H1 (cell line): Measurements from ENCODE around the gene CEP57. TPM values are rescaled to one million over a fixed set of nuclear protein-coding genes. Genes with fewer than 3 reads are reported as not detected.

Experiments
- CTCF ChIA-PET: fragments of 300-600 bp; sonication (Branson Sonifier 250); formaldehyde crosslinking; loops from one replicate; lab custom pipeline; 2021; ENCODE audit not compliant: partially characterized antibody; lab: Charles Lee
- POLR2A ChIA-PET: fragments of 300-600 bp; sonication (Branson Sonifier 250); formaldehyde crosslinking; loops from one replicate; lab custom pipeline; 2021; ENCODE audit warnings: inconsistent platforms; ENCODE audit not compliant: partially characterized antibody; lab: Charles Lee
- DNase-seq, 2 experiments: peaks; one replicate each; pipeline versions ENCODE4 v3.0.0 to v3.0.0-alpha.2; 2010 to 2022; ENCODE audit warnings: low spot score in 2 of 2, low read depth in 1 of 2, mixed read lengths in 1 of 2
- FAIRE-seq: peaks from 2 replicates; lab custom pipeline; 2011; peaks lifted over from hg19 to GRCh38; lab: Jason Lieb, UNC
- H2AFZ ChIP-seq: 2 replicates; pipeline ENCODE4 v1.8.1; 2012; ENCODE audit warnings: low read length, inconsistent platforms
- H2AK5ac ChIP-seq: 2 replicates; pipeline ENCODE4 v1.6.1; 2013; ENCODE audit warnings: low read depth, low read length
- H2BK120ac ChIP-seq: replicated peaks from 2 replicates; pipeline ENCODE3; 2013; ENCODE audit warnings: low read depth, low read length, inconsistent platforms
- H2BK12ac ChIP-seq: 2 replicates; pipeline ENCODE4 v1.6.1; 2013; ENCODE audit warnings: low read depth, low read length
- H2BK15ac ChIP-seq: 2 replicates; pipeline ENCODE4 v1.6.1; 2013; ENCODE audit warnings: low read length
- H2BK20ac ChIP-seq: 2 replicates; pipeline ENCODE4 v1.6.1; 2013; ENCODE audit warnings: low read length
- H2BK5ac ChIP-seq: 2 replicates; pipeline ENCODE4 v1.6.1; 2013; ENCODE audit warnings: low read depth, low read length
- H3K14ac ChIP-seq: 2 replicates; pipeline ENCODE4 v1.6.1; 2013; ENCODE audit warnings: inconsistent platforms; ENCODE audit not compliant: insufficient read length
- H3K18ac ChIP-seq: 2 replicates; pipeline ENCODE4 v1.6.1; 2013; ENCODE audit warnings: low read length; ENCODE audit errors: extremely low read depth
- H3K23ac ChIP-seq: 2 replicates; pipeline ENCODE4 v1.6.1; 2013; ENCODE audit warnings: inconsistent platforms; ENCODE audit not compliant: insufficient read length
- H3K23me2 ChIP-seq: 2 replicates; pipeline ENCODE4 v1.6.1; 2013; ENCODE audit warnings: low read depth, low read length
- H3K27ac ChIP-seq: 2 replicates; pipeline ENCODE4 v1.6.1; 2011; ENCODE audit warnings: low read depth, low read length, inconsistent platforms
- H3K27me3 ChIP-seq, 4 experiments: replicated peaks in 1 of 4; 1 replicate in 1 of 4; 2 replicates in 3 of 4; pipeline versions ENCODE4 v1.6.1 to v1.8.1; 2011 to 2013; ENCODE audit warnings: low read length in 3 of 4, mild to moderate bottlenecking in 3 of 4, inconsistent platforms in 2 of 4, mixed read lengths in 2 of 4, moderate library complexity in 1 of 4; ENCODE audit not compliant: control insufficient read depth in 3 of 4, insufficient read depth in 3 of 4; ENCODE audit errors: extremely low read depth in 1 of 4
- H3K36me3 ChIP-seq, 4 experiments: 2 replicates each; pipeline versions ENCODE4 v1.6.1 to v1.8.1; 2011 to 2013; ENCODE audit warnings: mild to moderate bottlenecking in 4 of 4, low read length in 3 of 4, moderate library complexity in 2 of 4, control low read depth in 1 of 4, inconsistent platforms in 1 of 4; ENCODE audit not compliant: insufficient read depth in 4 of 4, control insufficient read depth in 2 of 4
- H3K4ac ChIP-seq: replicated peaks from 2 replicates; pipeline ENCODE3; 2013; ENCODE audit warnings: low read length, low read depth, mixed read lengths, inconsistent platforms; ENCODE audit not compliant: insufficient read length
- H3K4me1 ChIP-seq, 4 experiments: replicated peaks in 1 of 4; 1 replicate in 1 of 4; 2 replicates in 3 of 4; pipeline versions ENCODE4 v1.6.1 to v1.8.1; 2011 to 2013; ENCODE audit warnings: low read length in 3 of 4, inconsistent platforms in 2 of 4, mixed read lengths in 1 of 4; ENCODE audit not compliant: insufficient read depth in 4 of 4, control insufficient read depth in 3 of 4
- H3K4me2 ChIP-seq, 2 experiments: 2 replicates each; pipeline versions ENCODE4 v1.6.1 to v1.8.1; 2011 to 2013; ENCODE audit warnings: low read depth in 2 of 2, low read length in 2 of 2, control low read depth in 1 of 2, inconsistent platforms in 1 of 2, mild to moderate bottlenecking in 1 of 2; ENCODE audit not compliant: insufficient read depth in 1 of 2
- H3K4me3 ChIP-seq, 4 experiments: fragments of 200-600, 300-600 bp in 1 of 4; sonication (generic), shearing (Covaris generic), sonication (Bioruptor Twin) in 1 of 4; 2 replicates each; pipeline versions ENCODE4 v1.5.1 to v1.8.1; 2011 to 2016; ENCODE audit warnings: low read length in 4 of 4, low read depth in 3 of 4, control low read depth in 2 of 4, inconsistent platforms in 2 of 4, mild to moderate bottlenecking in 2 of 4, mixed read lengths in 1 of 4, moderate library complexity in 1 of 4; ENCODE audit not compliant: insufficient read depth in 2 of 4; ENCODE audit errors: extremely low read depth in 1 of 4
- H3K56ac ChIP-seq: replicated peaks from 2 replicates; pipeline ENCODE3; 2013; ENCODE audit warnings: low read depth, mild to moderate bottlenecking, mixed read lengths, low read length, inconsistent platforms; ENCODE audit not compliant: insufficient read length
- H3K79me1 ChIP-seq: 2 replicates; pipeline ENCODE4 v1.6.1; 2013; ENCODE audit warnings: low read depth, low read length, control low read depth
- H3K79me2 ChIP-seq, 2 experiments: 2 replicates each; pipeline versions ENCODE4 v1.6.1 to v1.8.1; 2012 to 2013; ENCODE audit warnings: low read length in 2 of 2, mild to moderate bottlenecking in 2 of 2, inconsistent platforms in 1 of 2; ENCODE audit not compliant: insufficient read depth in 2 of 2, control insufficient read depth in 1 of 2
- H3K9ac ChIP-seq, 4 experiments: replicated peaks in 1 of 4; 1 replicate in 1 of 4; 2 replicates in 3 of 4; pipeline versions ENCODE4 v1.6.1 to v1.8.1; 2011 to 2013; ENCODE audit warnings: low read depth in 3 of 4, low read length in 3 of 4, control low read depth in 2 of 4, mild to moderate bottlenecking in 2 of 4, moderate library complexity in 2 of 4, inconsistent platforms in 1 of 4; ENCODE audit errors: extremely low read depth in 1 of 4
- H3K9me3 ChIP-seq, 2 experiments: 2 replicates each; pipeline versions ENCODE4 v1.6.1 to v1.8.1; 2012 to 2013; ENCODE audit warnings: mild to moderate bottlenecking in 2 of 2, moderate library complexity in 2 of 2, control low read depth in 1 of 2, inconsistent platforms in 1 of 2, low read depth in 1 of 2, low read length in 1 of 2, mixed read lengths in 1 of 2; ENCODE audit not compliant: insufficient read depth in 2 of 2
- H4K20me1 ChIP-seq, 2 experiments: replicated peaks in 1 of 2; 2 replicates each; pipeline versions ENCODE3 to v1.8.1; 2011 to 2013; ENCODE audit warnings: inconsistent platforms in 2 of 2, low read length in 2 of 2, mild to moderate bottlenecking in 1 of 2; ENCODE audit not compliant: insufficient read depth in 2 of 2, control insufficient read depth in 1 of 2
- H4K5ac ChIP-seq: 2 replicates; pipeline ENCODE4 v1.6.1; 2013; ENCODE audit warnings: low read length, low read depth, mixed read lengths, inconsistent platforms; ENCODE audit not compliant: insufficient read length
- H4K8ac ChIP-seq: 2 replicates; pipeline ENCODE4 v1.8.0; 2013; ENCODE audit warnings: mild to moderate bottlenecking, moderate library complexity, low read length, inconsistent platforms; ENCODE audit not compliant: insufficient read depth; ENCODE audit errors: extremely low read depth
- H4K91ac ChIP-seq: replicated peaks from 2 replicates; pipeline ENCODE3; 2013; ENCODE audit warnings: low read length, mixed read lengths, inconsistent platforms; ENCODE audit not compliant: insufficient read length
- CHD1 ChIP-seq: IDR thresholded peaks from 2 replicates; pipeline ENCODE4 v1.6.1; 2012; ENCODE audit warnings: low read depth, low read length, improper control_type of control experiment
- JUN ChIP-seq: IDR thresholded peaks from 2 replicates; pipeline ENCODE4 v1.6.1; 2011; ENCODE audit warnings: low read depth, mild to moderate bottlenecking, improper control_type of control experiment, low read length
- NANOG ChIP-seq: IDR thresholded peaks from 2 replicates; pipeline ENCODE4 v1.6.1; 2011; ENCODE audit warnings: low read length, low read depth, mild to moderate bottlenecking, inconsistent platforms; ENCODE audit not compliant: insufficient read depth, poor library complexity, severe bottlenecking
- PHF8 ChIP-seq: fragments of 200-600 bp; sonication (generic); conservative IDR thresholded peaks from 2 replicates; pipeline ENCODE4 v1.7.1; 2012; ENCODE audit warnings: low read depth, mild to moderate bottlenecking, inconsistent platforms, low read length, moderate library complexity
- TEAD4 ChIP-seq: IDR thresholded peaks from 2 replicates; pipeline ENCODE4 v1.6.1; 2012; ENCODE audit warnings: low read depth, low read length, inconsistent platforms, mixed read lengths
- polyA plus RNA-seq, 7 experiments: library from polyadenylated mRNA; depleted of rRNA in 3 of 7; stranded (reverse) in 5 of 7; unstranded in 2 of 7; fragments of >200 nt in 5 of 7; fragments of 200-250 nt in 2 of 7; gene quantifications; 1 replicate in 5 of 7; 2 replicates in 1 of 7; 4 replicates in 1 of 7; pipeline versions ENCODE4 v1.2.1 to v1.2.3, GENCODE V29; 2011 to 2013; ENCODE audit warnings: missing spikeins in 2 of 7, mixed read lengths in 2 of 7
- total RNA-seq: library from RNA; stranded (reverse); fragmentation: NEBNext Ultra II Directional; extraction: Animal tissue kit (Norgen Biotek cat#: 25700); gene quantifications from 2 replicates; pipeline ENCODE4 v1.2.1, GENCODE V29; 2021
- TF ChIP-seq, protein P1 (sequence below), 3 experiments: IDR thresholded peaks; 1 replicate in 2 of 3; 2 replicates in 1 of 3; pipeline versions ENCODE4 v1.5.1 to v1.6.1; 2011; ENCODE audit warnings: low read length in 3 of 3, mild to moderate bottlenecking in 3 of 3, inconsistent platforms in 2 of 3, low read depth in 1 of 3, moderate library complexity in 1 of 3; ENCODE audit not compliant: insufficient read depth in 1 of 3; ENCODE audit errors: control extremely low read depth in 1 of 3

The CEP57 gene
- total and polyA plus RNA-seq, 2 of the 8 experiments (the other 6 are each of a cell fraction or from before 2014, with no cell fraction given): 26.3 to 72.7 TPM

GRCh38 chr11:95850137-95850536 is 59.8 kb downstream of the CEP57 start:
- no peak overlapping the region for H2BK120ac ChIP-seq
- no peak overlapping the region for H2BK5ac ChIP-seq
- no peak overlapping the region for H2BK15ac ChIP-seq
- no peaks in the 10 kb centered on the region for H3K79me2 ChIP-seq
- no peak for TF ChIP-seq NANOG
- TF ChIP-seq, protein P1, sequence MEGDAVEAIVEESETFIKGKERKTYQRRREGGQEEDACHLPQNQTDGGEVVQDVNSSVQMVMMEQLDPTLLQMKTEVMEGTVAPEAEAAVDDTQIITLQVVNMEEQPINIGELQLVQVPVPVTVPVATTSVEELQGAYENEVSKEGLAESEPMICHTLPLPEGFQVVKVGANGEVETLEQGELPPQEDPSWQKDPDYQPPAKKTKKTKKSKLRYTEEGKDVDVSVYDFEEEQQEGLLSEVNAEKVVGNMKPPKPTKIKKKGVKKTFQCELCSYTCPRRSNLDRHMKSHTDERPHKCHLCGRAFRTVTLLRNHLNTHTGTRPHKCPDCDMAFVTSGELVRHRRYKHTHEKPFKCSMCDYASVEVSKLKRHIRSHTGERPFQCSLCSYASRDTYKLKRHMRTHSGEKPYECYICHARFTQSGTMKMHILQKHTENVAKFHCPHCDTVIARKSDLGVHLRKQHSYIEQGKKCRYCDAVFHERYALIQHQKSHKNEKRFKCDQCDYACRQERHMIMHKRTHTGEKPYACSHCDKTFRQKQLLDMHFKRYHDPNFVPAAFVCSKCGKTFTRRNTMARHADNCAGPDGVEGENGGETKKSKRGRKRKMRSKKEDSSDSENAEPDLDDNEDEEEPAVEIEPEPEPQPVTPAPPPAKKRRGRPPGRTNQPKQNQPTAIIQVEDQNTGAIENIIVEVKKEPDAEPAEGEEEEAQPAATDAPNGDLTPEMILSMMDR (IDR thresholded peaks at IDR 0.05; ENCODE audit: control extremely low read depth in 1 of 3, insufficient read depth in 1 of 3, low read depth in 1 of 3, low read length in 3 of 3): no peak
- TF ChIP-seq JUN: no peak
- no peak for TF ChIP-seq PHF8
- no peak for TF ChIP-seq CHD1
- TF ChIP-seq TEAD4: no peak
- H2AFZ ChIP-seq: no peak overlapping the region
- no peak overlapping the region for H4K5ac ChIP-seq
- H3K23ac ChIP-seq: no peak overlapping the region
- H3K4me1 ChIP-seq: no peaks in the 10 kb centered on the region
- H3K56ac ChIP-seq: no peak overlapping the region
- peaks cover 0 to 27% (median 2%) of the 10 kb centered on the region in 4 experiments; a peak in 4 of 8 replicates for H3K36me3 ChIP-seq
- no peaks in the 10 kb centered on the region for H3K9me3 ChIP-seq
- no peak overlapping the region for H4K91ac ChIP-seq
- H3K9ac ChIP-seq: no peak overlapping the region
- DNase-seq (no peak), FAIRE-seq (no peak)
- H3K4ac ChIP-seq: no peak overlapping the region
- CTCF ChIA-PET: interaction anchor here (0.7 to 5.1 kb wide), 15 partner anchors 10 to 581 kb away, joined by 3 to 47 read pairs (median 5); partner anchors contain the start of genes CCDC82, JRKL and MAML2
- no peak overlapping the region for H3K4me3 ChIP-seq
- no peak overlapping the region for H4K8ac ChIP-seq
- no peak overlapping the region for H3K14ac ChIP-seq
- no peaks in the 10 kb centered on the region for H3K27me3 ChIP-seq
- H2BK12ac ChIP-seq: no peak overlapping the region
- H4K20me1 ChIP-seq: no peaks in the 10 kb centered on the region
- H2BK20ac ChIP-seq: no peak overlapping the region
- POLR2A ChIA-PET: interaction anchor here (0.6 kb wide), 1 partner anchor 392 kb away, joined by 3 read pairs; no protein-coding TSS in a partner anchor
- H3K27ac ChIP-seq: no peak overlapping the region
- H3K23me2 ChIP-seq: no peaks in the 10 kb centered on the region
- no peak overlapping the region for H3K18ac ChIP-seq
- H2AK5ac ChIP-seq: no peak overlapping the region
- H3K4me2 ChIP-seq: no peak overlapping the region
- H3K79me1 ChIP-seq: no peaks in the 10 kb centered on the region
